GM18873 (cell line): ENCODE data around the gene TET3.

Experiments
- ATAC-seq: cut with Tn5 transposase; IDR thresholded peaks from one replicate; pipeline ENCODE4 v1.9.1; 2021; ENCODE audit warnings: mild to moderate bottlenecking, moderate library complexity, moderate number of reproducible peaks; ENCODE audit not compliant: unreplicated experiment, low FRiP score

The TET3 gene

GRCh38 chr2:73963385-73964120 lies 21.2 kb upstream of the TET3 start:
- ATAC-seq: peak; percentile 60

GRCh38 chr2:73964223-73964622 lies 20.5 kb upstream of the TET3 start:
- no peak for ATAC-seq

DNA sequence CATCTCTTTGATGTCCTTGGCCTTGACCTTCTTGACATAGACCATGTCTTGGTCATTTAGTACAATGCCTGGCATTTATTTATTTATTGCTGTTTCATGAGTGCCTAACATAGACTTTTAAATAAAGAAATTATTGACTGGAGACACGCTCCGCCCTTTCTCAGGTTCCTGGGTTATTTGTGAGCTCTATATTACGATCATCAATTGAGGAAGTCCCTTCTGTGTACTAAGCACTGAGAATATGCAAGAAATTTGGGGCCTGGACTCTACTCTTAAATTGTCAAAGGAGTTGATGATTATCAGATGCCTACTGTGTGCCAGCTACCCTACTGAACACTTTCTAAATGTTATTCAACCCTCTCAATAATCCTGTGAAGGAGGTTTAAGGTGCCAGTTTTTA lies 19.7 kb upstream of the TET3 start:
- ATAC-seq: no peak

DNA sequence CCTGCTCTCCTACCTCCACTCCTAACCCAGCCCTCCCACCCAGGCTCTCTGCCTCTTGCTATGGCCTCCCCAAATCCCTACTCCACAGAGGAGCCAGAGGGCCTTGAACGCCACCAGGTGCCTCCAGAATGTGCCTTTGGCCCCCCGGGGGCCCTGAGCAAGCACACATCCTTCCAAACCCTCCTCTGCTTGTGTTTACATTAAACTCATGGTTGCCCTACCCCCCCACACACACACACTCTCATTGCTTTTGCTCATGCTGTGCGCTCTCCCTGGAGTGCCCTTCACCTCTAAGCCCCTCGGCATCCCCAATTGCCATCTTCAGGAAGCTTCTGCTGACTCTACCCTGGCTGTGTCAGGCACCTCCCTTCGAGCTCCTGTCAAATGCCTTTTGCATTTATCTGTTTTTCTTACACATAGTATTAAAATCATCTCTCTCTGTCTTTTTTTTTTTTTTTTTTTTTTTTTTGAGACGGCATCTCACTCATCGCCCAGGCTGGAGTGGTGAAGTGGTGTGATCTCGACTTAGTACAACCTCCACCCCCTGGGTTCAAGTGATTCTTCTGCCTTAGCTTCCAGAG lies 16.3 kb upstream of the TET3 start:
- ATAC-seq: no peak

- no peak for ATAC-seq
Measured at GRCh38 chr2:73969356-73969755, 15.4 kb upstream of the TET3 start.

GRCh38 chr2:73970141-73970803 lies 14.4 kb upstream of the TET3 start:
- no peak for ATAC-seq

GRCh38 chr2:73970850-73971471 lies 13.7 kb upstream of the TET3 start:
- peak; percentile 85 for ATAC-seq

- ATAC-seq: no peak
Measured at GRCh38 chr2:73971722-73972121, 13.0 kb upstream of the TET3 start.

- ATAC-seq: no peak
Measured at GRCh38 chr2:73972846-73973245, 11.9 kb upstream of the TET3 start.

- no peak for ATAC-seq
Measured at GRCh38 chr2:73975731-73976130, 9.0 kb upstream of the TET3 start.

DNA sequence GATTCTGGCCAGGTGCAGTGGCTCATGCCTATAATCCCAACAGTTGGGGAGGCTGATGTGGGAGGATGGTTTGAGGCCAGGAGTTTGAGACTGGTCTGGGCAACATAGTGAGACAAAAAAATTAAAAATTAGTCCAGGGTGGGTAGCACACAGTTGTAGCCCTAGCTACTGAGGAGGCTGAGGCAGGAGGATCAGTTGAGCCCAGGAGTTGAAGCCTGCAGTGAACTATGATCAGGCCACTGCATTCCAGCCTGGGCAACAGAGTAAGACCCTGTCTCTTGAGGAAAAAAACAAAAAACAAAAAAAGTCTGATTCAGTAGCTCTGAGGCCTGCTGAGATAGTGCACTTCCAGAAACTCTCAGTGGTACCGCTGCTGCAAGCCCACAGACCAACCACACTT lies 7.9 kb upstream of the TET3 start:
- ATAC-seq: no peak

DNA sequence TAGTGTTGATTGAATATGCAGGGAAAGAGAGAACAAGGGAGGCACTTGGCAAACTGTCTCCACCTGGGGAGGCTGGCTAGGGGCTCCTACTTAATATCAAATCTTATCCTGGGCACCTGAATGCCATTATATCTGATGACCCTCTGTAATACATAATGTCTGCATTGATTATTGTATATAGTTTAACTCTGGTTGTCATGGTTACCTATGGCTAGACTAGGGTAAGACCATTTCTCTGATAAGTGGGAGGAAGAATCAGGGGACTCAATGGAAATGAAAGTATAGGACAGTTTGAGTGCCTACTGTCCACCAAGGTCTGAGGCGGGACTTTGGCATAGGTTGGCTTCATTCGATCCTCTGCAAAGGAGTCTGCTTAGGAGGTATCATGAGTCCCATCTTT lies 7.2 kb upstream of the TET3 start:
- no peak for ATAC-seq

DNA sequence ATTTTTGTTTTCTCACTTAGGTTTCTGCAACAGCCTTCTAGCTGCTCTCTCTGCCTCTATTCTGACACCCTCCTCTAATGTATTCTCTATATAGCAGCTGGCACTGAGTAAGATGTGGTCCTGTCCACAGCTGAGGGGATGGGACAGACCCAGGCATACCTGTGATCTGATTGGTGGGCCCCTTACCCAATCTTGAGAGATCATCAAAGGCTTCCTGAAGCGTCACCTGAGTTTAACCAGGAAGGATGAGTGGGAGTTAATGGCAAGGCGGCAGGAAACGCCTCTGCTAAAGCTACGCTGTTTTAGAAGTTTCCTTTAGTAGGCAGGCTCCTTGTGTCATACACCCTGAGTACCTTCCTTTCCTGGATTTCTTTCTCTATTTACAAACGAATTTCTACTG lies 5.7 kb upstream of the TET3 start:
- ATAC-seq: no peak

DNA sequence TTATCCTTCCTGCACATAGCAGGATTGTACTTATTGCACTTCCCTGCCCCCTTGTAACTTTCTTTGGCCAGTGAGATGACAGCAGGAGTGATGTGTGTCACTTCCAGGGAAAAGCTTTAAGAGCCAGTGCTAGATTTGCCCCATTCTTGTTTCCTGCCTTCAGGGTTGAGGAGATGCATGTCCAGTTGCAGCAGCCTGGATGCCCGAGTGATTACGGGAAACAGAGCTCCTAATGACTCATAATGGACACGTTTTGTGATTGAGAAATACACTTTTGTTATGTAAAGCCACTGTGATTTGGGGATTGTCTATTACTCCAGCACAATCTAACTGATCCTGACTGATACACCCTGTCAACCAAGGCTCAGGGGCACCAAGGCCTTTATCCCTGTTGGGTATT lies 5.0 kb upstream of the TET3 start:
- no peak for ATAC-seq

- ATAC-seq: no peak
Measured at GRCh38 chr2:73980566-73980965, 4.1 kb upstream of the TET3 start.

GRCh38 chr2:73981081-73982001 lies 3.4 kb upstream of the TET3 start:
- no peak for ATAC-seq

- no peak for ATAC-seq
Measured at GRCh38 chr2:73982140-73982617, 2.5 kb upstream of the TET3 start.

DNA sequence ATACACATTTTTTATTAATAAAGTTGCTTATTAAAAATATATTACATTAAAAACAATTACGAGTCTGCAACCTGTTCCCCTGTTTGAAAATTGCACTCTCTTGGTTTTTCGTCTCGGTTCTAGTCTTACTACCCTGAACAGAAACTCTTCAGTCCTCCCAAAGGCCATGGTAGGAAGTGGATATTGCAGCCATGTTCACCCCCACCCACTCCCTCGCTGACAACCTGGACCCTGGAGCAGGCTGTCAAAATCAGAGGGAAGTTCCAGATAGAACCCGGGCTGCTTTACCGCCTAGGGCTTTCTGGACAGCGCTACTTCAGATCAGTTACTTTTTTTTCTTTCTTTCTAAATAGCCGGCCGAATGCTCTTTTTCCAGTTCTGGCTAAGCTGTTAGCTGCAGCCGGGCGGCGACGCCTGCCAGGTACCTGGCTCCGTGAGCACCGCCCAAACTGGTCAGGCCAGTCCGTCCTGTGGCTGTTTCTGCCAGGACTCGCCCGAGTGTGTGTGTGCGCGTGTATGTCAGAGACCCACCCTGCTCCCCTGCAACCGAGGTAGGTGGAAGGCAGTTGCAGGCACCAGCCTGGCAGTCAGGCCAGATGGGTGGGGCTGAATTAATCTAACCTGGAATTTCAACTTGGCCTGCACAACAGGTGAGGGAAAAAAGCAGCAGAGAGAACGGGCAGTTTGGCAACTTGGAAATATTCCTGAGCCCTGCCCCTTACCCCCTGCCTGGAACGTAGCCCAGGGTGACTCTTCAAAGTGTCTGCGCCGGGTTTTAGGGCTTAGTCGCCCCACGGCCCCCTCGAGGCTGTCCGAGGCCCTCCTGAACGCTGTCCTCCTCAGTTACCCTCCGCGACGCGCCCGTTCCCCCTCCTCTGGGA lies 1.1 kb upstream of the TET3 start:
- ATAC-seq: no peak

DNA sequence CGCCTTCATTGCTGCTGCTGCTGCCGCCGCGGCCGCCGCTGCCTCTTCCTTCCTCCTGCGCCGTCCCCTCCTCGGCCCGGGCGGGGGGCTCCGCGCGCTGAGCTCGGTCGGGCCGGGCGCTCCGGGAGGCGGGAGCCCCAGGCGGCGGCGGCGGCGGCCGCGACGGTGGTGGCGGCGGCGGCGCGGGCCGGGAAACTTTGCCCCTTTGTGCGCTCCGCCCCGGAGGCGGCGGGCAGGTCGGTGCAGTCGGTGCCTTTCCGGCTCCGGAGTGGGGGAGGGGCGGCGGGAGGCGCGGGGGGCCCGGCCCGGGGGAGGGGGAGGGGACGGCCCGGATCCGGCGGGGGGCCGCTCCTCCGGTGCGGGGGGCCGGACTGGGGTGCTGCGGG lies 205 bp downstream of the TET3 start:
- no peak for ATAC-seq
